GM19395 (cell line): ENCODE measurements around the gene SLC35C1.
"Not testable (repeated sequence)": the region's sequence is repeated elsewhere in the genome, so short reads cannot be mapped to it uniquely, and the experiment has no call there.

Experiments used
- ATAC-seq: cut with Tn5 transposase; IDR thresholded peaks from one replicate; pipeline ENCODE4 v1.9.1; 2021; ENCODE audit warnings: mild to moderate bottlenecking, moderate library complexity; ENCODE audit not compliant: unreplicated experiment

Gene SLC35C1

GRCh38 chr11:45786272-45786671 lies 18.7 kb upstream of the SLC35C1 start:
- ATAC-seq = no peak

GRCh38 chr11:45788887-45789286 lies 16.1 kb upstream of the SLC35C1 start:
- ATAC-seq = no peak

- ATAC-seq = no peak
Measured at GRCh38 chr11:45791524-45791923, 13.4 kb upstream of the SLC35C1 start.

GRCh38 chr11:45794169-45794568 lies 10.8 kb upstream of the SLC35C1 start:
- ATAC-seq = no peak

- ATAC-seq = no peak
Measured at GRCh38 chr11:45795379-45795778, 9.6 kb upstream of the SLC35C1 start.

GRCh38 chr11:45796461-45796861 lies 8.5 kb upstream of the SLC35C1 start:
- ATAC-seq = no peak

- ATAC-seq = no peak
Measured at GRCh38 chr11:45798793-45799441, 6.0 kb upstream of the SLC35C1 start.

- ATAC-seq = no peak
Measured at GRCh38 chr11:45799562-45799961, 5.4 kb upstream of the SLC35C1 start.

- no peak for ATAC-seq
Measured at GRCh38 chr11:45800261-45800660, 4.7 kb upstream of the SLC35C1 start.

- no peak for ATAC-seq
Measured at GRCh38 chr11:45801723-45802315, 3.1 kb upstream of the SLC35C1 start.

GRCh38 chr11:45802531-45803317 lies 2.2 kb upstream of the SLC35C1 start:
- ATAC-seq = no peak

- ATAC-seq = peak; percentile 26
Measured at GRCh38 chr11:45803971-45804760, 783 bp upstream of the SLC35C1 start.

GRCh38 chr11:45805305-45806071 lies 539 bp downstream of the SLC35C1 start:
- ATAC-seq = peak; percentile 35

- no peak for ATAC-seq
Measured at GRCh38 chr11:45806072-45806933, 1.4 kb downstream of the SLC35C1 start.

- no peak for ATAC-seq
Measured at GRCh38 chr11:45806937-45807791, 2.2 kb downstream of the SLC35C1 start.

- no peak for ATAC-seq
Measured at GRCh38 chr11:45807792-45808238, 2.9 kb downstream of the SLC35C1 start.

- not testable (repeated sequence) for ATAC-seq
Measured at GRCh38 chr11:45808427-45808826, 3.5 kb downstream of the SLC35C1 start.
